GM18867 (cell line): ENCODE measurements around the gene CAPN15.

ENCODE experiments used
- ATAC-seq: cut with Tn5 transposase; IDR thresholded peaks from one replicate; pipeline ENCODE4 v1.9.1; 2021; ENCODE audit warnings: mild to moderate bottlenecking, moderate library complexity; ENCODE audit not compliant: unreplicated experiment

Gene CAPN15

DNA sequence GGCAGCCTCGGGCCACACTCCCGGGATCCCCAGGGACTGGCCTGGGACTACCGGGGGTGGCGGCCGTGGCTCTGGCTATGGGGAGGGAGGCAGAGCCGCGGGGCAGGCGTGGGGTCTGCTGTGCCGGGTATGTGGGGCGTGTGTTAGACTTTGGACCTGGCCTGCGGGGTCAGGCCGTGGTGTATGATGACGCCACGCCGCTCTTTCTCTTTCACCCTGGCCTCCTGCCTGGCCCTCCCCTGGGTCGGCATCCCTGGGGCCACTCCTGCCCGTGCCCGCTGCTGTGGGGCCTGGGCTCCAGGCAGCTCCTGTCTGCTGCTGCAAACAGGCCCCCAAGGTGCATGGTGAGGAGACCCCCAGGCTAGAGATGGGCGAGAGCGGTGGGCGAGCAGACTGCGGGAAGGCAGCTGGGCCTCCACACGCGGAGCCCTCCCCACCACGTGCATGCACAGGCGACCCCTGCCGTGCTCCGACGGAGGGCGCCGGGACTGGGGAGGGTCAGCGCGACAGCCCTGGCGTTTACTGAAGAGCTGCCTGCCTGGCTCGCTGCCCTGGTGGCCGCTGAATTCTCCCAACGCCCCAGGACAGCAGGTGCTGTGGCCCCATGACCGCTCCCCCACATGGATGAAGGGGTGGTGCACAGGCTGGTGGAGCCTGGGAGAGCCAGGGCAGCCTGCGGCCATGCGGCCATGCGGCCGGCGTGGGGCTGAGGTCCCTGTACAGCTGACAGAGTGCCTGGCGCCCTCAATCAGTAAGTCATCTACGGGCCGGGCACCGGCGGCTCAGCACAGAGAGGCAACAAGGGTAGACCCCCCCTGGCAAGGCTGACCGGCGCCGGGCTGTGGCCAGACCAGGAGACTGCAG, 16.0 kb downstream of the CAPN15 start:
- ATAC-seq = no peak

DNA sequence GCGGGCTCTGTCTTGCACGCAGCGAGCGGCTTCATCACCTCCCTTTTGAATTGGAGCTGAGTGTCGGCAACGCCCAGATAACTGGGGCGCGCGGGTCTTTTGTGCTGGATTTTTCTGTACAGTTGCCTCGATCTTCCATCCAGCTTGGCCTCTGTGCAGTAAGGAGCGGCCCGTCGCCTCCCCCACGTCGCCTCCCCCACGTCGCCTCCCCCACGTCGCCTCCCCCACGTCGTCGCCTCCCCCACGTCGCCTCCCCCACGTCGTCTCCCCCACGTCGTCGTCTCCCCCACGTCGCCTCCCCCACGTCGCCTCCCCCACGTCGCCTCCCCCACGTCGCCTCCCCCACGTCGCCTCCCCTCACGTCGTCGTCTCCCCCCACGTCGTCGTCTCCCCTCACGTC, 17.0 kb downstream of the CAPN15 start:
- no peak for ATAC-seq

DNA sequence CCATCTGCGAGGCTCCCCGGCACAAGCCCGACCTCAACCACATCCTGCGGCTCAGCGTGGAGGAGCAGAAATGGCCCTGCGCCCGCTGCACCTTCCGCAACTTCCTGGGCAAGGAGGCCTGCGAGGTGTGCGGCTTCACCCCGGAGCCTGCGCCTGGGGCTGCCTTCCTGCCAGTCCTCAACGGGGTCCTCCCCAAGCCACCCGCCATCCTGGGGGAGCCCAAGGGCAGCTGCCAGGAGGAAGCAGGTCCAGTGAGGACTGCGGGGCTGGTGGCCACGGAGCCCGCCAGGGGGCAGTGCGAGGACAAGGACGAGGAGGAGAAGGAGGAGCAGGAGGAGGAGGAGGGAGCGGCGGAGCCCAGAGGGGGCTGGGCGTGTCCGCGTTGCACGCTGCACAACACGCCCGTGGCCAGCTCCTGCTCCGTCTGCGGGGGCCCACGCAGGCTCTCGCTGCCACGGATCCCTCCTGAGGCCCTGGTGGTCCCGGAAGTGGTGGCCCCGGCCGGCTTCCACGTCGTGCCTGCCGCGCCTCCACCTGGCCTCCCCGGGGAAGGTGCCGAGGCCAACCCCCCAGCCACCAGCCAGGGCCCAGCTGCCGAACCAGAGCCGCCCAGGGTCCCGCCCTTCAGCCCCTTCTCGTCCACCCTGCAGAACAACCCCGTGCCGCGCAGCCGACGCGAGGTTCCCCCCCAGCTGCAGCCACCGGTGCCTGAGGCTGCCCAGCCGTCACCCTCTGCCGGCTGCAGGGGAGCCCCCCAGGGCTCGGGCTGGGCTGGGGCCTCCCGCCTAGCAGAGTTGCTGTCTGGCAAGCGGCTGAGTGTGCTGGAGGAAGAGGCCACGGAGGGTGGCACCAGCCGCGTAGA, 19.6 kb downstream of the CAPN15 start:
- ATAC-seq = no peak

DNA sequence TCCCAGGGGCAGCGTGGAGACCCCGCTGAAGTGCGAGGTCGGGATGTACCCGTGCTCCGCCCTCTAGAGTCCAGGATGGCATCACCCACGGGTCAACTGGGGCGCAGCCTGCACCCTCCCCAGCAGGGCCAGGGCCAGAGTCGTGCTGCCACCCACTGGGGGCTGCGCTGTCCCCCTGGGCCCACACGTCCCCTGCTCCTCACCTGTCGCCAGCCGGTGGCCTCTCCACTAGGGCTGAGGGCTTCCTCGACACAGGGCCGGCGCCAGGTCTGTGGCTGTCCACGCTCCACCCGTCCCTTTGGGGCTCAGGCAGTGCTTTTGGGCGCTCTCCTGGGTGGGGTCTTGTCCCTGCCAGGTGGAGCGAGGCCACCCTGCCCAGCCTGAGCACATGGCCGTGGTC, 21.1 kb downstream of the CAPN15 start:
- no peak for ATAC-seq

DNA sequence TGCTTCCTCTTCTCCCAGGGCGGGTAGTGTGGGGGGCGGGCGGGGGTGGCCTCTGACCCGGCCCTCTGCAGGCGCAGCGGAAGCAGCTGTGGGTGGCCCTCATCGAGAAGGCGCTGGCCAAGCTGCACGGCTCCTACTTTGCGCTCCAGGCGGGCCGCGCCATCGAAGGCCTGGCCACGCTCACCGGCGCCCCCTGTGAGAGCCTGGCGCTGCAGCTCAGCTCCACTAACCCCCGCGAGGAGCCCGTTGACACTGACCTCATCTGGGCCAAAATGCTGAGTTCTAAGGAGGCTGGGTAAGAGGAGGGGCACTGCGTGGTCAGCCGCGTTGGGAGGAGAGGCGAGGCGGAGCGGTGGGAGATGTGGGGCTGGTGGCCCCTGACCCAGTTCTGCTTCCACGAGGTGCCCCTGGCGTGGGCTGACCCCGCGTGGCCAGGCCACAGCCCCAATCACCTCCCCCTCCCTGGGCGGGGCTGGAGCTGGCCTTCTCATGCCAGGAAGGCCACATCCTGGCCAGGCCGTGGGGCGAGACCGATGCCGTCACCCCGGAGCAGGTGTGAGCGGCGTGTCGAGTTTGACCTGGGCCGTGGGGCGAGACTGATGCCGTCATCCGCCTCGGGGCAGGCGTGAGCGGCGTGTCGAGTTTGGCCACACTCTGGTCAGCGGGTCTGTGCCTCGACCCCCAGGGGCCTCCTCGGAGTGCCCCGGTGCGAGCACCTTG, 22.2 kb downstream of the CAPN15 start:
- no peak for ATAC-seq

DNA sequence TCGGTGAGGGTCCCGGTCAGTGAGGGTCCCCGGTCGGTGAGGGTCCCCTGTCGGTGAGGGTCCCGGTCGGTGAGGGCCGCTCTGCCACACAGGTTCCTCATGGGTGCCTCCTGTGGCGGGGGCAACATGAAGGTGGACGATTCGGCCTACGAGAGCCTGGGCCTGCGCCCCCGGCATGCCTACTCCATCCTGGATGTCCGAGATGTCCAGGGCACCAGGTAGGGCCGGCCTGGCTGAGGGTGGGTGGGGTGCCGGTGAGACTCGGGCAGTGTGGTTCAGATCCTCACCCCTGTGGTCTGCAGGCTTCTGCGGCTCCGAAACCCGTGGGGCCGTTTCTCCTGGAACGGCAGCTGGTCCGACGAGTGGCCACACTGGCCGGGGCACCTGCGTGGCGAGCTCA, 23.7 kb downstream of the CAPN15 start:
- no peak for ATAC-seq

DNA sequence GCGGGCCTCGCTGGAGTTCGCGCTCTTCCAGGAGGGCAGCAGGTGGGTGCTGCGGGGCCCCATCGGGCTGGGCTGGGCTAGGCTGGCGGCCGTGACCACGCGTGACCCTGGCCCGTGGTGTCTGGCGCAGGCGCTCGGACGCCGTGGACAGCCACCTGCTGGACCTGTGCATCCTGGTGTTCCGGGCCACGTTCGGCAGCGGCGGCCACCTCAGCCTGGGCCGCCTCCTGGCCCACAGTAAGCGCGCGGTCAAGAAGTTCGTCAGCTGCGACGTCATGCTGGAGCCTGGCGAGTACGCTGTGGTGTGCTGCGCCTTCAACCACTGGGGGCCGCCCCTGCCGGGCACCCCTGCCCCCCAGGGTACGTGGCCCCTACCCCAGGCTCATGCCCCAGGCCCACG, 24.7 kb downstream of the CAPN15 start:
- no peak for ATAC-seq

DNA sequence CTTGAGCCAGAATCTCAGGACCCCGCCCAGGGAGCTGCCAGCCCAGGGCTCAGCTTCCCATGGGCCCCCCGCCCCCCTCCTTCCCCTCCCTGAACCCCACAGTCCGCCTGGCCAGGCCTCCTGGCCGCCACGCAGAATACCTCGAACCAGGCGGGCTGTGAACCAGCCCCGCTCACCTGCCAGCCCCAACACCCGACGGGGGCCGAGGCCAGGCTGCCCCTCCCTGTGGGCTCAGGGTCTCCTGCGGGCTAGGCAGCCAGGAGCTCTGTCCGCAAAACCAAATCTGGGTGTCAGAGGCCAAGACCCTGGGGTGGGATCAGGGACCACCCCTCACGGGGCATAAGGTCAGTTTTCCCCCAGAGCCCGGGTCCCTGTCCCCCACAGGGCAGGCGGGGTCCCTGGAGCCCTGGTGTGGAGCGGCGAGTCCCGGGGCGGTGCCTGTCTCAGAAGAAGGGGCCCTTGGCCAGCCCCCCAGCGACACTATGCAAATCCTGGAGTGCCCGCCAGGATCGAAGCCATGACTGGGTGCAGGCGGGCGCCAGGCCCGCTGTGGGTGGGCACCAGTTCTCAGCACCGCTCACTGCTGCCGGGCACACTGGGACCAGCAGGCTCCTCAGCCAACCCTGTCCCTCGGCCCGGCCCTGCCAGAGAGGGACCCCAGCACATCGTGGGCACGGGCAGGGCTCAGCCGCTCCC, 26.2 kb downstream of the CAPN15 start:
- ATAC-seq = no peak

DNA sequence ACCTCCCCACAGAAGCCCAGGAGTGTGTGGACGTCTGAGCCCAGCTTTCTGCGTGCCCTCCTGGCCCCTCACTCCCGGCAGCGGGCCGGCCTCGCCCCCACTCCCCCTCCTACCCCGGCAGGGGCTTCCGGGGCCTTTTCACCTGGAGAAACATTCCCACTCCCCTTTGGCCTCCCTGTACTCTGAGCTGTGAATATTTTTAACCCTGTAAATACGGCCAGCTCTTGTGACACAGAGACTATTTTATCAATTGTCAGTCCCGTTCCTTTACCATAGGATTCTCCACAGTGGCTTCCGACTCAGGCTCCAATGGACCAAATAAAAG, 26.7 kb downstream of the CAPN15 start:
- ATAC-seq = no peak

DNA sequence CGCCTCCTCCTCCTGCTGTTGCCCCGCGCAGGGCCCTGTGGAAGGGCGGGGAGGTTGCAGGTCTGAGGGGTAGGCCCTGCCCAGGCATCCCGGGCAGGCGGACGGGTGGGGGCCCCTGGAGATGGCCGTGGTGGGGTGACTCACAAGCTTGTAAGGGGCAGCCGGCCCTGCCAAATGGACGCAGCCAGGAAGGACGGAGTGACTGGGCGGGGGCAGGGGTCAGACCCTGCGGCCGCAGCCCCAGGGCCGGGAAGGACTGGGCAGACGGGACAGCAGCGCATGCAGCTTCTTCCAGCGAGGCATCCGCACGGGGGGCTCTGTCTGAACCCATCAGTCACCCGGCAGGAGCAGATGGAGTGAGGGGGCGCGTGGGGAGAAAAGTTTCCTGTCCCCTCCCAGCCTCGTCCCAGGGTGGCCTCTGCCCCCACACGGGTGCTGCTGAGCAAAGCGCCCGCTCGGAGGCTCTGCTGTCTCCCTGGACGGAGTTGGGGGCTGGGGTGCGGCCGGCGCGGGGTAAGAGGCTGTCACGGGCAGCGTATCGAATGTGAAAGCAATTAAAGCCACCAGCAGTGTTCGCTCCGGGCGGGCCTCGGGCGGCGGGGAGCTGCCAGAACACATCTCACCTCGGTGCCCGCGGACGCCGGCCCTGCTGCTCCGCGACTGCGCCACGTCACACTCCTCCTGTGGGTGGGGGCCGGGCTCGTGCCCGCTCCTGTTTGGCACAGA, 27.3 kb downstream of the CAPN15 start:
- no peak for ATAC-seq

DNA sequence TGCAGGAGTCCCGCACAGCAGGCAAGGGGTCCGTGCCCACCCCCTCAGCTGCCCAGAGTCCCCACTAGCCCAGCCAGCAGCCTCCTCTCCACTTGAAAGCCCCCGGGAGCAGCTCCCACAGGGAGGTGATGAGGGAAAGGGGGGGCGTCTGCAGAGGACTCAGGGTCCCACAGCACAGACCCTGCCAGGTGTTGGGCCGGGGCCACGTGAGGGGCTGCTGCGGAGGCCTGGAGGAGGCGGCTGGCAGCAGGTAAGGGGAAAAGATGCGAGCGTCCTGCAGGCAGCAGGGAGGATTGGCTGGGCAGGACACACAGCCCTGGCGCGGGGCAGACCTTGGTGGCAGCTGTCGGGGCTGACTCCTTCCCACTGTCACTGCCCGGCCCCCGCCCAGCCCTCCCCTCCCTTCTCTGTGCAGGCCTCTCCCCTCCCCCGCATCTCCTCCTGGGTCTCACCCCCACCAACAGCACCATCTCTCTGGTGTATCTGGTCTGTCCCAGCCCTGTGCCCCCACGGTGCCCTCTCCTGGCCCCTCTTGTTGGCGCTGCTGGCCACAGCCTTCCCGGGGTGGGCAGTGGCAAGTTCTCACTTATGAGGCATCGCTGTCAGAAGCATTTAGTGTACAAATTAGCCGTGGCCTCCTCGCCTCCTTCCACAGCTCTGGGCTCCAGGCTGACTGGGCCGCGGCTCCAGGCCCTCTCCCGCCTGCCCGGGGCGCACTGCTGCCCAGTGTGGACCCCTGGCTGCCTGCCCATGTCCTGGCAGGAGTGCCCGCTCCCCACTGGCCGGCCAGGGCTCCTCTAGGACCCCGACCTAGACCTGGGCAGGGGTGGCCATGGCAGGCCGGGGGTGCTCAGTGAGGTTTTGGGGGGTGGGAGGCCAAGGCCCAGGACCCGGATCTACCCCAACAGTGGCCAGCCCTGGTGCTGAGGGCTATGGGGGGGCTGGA, 28.3 kb downstream of the CAPN15 start:
- no peak for ATAC-seq

DNA sequence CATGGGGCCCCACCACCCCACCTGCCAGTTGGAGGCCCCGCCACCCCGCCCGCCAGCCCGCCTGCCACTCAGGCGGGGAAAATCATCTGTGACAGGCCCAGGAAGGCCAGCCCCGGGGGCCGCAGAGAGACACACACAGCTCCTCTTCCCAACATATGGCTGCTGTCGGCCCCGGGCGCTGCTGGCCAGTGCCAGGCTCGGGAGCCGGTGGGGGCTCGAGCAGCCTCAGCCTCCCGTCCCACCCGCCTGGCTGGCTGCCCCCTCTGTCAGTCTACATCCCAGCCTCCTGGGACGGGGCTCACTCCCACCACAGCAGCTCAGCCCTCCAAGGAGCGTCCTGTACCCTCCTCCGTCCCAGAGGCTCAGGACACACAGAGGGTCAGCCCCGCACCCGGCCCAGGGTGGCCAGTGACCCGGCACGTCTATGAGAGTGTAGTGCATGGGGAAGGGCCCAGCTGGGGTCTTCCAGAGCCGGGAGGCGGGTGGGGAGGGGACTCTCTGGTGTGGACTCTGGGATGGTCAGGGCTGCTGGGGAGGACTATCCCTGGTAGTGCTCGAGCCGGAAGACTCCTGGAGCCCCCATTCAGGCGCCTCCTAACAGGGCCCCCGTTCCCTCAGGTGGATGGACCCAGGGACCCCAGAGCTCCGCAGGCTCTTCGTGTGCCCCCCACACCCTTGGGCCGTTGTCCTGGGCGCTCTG, 29.1 kb downstream of the CAPN15 start:
- ATAC-seq = no peak

DNA sequence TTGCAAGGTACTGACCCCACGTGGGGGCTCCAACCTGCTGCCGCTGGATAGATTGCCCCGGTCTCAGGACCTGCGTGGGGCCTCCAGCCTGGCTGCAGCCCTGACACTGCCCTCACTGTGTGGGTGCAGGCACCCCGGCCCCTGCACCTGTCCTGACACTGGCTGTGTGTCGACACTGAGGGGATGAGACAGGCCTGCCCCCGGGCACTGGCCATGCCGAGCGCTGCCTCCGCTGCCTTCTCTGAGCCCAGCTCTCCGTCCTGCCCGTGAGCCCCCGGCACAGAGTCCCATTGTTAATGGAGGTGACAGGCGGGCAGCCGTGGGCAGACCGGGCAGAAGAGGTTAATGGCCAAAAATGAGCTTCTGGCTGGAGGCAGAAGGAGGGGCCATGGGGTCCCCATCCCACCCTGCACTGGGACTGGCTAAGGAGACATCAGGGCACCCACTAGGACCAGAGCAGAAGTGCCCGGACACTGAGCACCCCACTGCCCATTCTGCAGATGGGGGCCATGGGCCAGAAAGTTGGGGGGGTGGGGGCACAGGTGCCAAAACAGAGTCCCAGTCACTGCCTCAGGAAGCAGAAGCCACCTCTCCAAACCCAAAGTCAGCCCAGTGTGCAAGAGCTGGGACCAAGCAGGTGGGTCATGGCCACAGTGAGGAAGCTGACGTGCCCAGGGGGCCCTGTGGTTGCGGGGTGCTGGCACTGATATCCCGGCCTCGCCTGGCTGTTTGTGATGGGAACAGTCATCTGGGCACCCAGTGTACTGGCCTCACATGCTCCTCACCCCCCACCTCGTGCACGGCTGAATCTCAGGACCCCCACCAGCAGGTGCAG, 30.2 kb downstream of the CAPN15 start:
- no peak for ATAC-seq

DNA sequence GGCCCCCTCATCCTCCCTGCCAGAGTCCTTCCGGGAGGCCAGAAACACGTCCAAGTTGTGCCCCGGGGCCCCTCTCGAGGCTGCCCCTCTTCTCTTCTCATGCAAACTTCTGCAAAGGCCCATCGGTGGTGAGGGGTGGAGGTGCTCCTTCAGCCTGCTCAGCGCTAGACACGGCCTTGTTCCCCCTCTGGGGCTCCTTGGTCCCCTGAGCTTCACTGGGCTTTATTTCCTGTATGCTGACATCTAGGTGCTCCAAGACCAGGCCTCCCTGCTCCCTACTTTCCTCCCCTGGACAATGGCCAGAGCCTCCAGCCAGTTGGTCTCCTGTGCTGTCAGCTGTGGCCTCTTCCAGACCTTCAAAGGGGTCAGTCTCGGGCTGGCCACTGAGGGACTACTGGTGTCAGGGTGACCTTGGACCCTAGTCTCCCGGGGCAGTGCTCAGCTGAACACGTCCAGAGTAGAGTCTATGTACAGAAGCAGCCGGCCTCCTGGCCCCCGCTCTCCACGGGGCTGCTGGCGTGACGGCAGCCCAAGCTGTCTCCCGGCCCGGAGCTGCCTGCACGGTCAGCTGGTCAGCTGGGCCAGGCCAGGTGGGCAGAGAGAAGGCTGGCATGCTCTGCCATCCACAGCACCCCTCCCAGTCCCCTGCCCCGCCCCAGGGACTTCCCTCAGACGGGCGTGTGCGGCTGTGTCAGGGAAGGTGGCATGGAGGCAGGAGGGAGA, 30.9 kb downstream of the CAPN15 start:
- ATAC-seq = no peak

DNA sequence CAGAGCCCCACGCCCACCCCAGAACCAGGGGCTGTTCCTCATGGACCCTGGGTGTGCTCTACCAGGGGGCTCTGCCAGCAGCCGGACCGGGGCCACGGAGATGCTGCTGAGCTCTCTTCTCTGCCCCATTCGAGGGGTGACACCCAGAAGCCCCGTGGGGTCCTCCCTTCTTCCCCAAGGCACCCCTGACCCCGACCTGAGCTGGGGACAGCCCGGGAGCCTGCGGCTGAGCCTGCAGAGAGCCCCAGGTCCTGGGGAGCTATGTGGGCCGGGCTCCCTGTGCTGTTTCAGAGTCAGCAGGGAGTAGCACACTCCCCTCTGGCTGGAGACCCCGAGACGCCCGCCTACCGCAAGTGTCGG, 31.5 kb downstream of the CAPN15 start:
- ATAC-seq = no peak

DNA sequence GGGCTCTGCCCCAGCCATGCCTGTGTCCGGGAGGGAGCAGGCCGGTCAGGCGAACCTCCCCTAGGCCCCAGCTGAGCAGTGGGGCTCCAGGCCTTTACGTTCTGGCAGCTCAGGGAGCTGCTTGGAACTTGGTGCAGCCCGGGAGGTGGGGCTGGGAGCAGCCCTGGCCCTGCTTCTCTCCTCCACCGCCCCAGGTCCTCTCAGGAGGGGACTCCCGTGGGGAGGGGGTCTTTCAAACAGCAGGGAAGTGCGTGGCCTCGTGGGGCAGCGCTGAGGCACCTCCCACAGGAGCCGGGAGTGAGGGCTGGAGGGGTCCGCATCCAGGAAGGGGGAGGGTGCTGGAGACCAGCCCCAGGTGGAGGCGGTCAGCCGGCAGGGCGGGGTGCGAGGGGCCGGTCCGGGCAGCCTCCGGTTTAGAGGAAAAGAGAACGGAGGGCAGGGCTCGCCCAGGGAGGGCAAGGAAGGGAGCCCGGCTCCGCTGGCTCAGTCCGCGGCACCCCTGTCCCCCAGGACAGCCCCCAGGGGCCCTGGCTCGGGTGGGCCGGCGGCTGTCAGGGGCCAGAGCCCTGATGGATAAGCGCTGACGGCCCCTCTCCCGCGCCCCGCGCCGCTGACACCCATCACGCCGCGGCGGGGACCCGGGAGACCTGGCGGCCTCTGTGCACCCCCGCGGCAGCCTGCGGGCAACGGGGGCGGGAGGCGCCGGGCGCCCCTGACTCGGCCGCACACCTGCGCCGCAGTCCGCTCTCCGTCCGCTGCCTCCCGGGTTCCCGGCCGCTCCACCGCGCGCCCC, 32.1 kb downstream of the CAPN15 start:
- ATAC-seq = no peak
